GM21390 (cell line): ENCODE measurements around the gene AGK.
"Not testable (repeated sequence)": the region's sequence is repeated elsewhere in the genome, so short reads cannot be mapped to it uniquely, and the experiment has no call there.

ENCODE experiments used
- ATAC-seq: cut with Tn5 transposase; IDR thresholded peaks from one replicate; pipeline ENCODE4 v1.9.1; 2021; ENCODE audit not compliant: unreplicated experiment

Gene AGK

DNA sequence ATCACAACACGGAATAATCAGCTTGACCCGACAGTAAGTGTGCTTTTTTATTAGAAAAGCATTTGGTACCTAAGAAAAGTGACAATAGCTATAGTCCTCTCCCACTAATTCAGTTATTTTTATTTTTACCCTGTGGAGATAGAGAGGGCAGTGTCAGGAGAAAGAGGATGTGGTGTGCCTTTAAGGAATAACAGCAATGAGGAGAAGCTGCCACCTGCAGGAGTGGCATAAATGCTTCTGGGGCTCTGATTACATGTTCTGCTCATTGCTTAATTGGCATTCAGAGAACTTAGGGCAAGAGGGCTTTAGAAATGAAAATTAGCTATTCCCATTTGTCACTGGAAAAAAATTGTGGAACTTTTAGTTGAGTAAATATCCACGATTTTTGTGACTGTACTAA lies 90.7 kb downstream of the AGK start:
- ATAC-seq = no peak

GRCh38 chr7:141645188-141645587 lies 94.0 kb downstream of the AGK start:
- no peak for ATAC-seq

GRCh38 chr7:141646826-141647480 lies 95.7 kb downstream of the AGK start:
- ATAC-seq = no peak

DNA sequence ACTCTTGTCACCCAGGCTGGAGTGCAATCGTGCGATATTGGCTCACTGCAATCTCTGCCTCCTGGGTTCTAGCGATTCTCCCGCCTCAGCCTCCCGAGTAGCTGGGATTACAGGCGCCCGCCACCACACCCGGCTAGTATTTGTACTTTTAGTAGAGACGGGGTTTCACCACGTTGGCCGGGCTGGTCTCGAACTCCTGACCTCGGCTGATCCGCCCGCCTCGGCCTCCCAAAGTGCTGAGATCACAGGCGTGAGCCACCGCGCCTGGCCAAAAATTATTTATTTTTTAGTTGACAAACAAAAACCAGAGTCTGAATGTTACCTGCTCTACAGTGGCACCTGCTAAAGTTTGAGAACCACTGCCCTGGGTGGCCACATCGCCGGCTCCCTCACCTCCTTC lies 96.5 kb downstream of the AGK start:
- not testable (repeated sequence) for ATAC-seq

GRCh38 chr7:141648276-141649114 lies 97.3 kb downstream of the AGK start:
- ATAC-seq = no peak

- peak; percentile 52 for ATAC-seq
Measured at GRCh38 chr7:141649137-141649864, 98.1 kb downstream of the AGK start.

DNA sequence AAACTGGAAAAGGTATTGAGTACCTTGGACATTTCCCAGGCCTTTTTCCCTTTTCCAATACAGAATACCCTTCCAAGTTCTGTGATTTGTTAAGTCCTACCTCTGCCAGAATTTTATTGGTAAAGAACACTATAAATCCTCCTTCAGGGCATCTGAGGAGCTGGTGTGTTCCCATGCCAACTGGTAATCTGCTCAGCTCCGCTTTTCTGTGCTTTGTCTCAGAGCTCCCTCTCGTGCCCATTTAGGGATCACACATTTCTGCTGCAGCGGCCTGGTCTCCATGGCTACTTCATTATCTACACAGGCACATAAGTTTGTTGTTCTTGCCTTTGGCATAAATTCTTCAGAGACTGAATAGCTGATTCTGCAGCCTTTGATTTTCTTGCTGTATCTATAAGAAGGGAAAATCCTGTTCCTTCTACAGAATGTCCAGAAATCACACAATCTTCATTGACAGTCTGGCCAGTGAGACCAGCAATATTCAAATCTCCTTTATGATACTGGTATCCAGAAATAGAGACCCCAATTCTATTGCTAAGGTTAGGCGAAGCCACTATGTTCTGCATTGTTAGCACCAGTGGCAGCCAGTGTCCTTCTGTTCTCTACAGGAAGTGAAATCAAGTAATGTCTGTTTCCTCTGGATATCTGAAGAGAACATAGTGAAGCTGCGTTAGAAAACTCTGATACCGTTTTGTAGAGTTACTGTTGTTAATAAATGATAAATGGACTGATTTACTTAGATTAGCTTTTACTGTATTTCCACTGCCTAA lies 98.8 kb downstream of the AGK start:
- ATAC-seq = peak; percentile 57

- no peak for ATAC-seq
Measured at GRCh38 chr7:141651417-141651816, 100.2 kb downstream of the AGK start.

- ATAC-seq = no peak
Measured at GRCh38 chr7:141652691-141653090, 101.5 kb downstream of the AGK start.

GRCh38 chr7:141654551-141654950 lies 103.3 kb downstream of the AGK start:
- peak; percentile 82 for ATAC-seq

DNA sequence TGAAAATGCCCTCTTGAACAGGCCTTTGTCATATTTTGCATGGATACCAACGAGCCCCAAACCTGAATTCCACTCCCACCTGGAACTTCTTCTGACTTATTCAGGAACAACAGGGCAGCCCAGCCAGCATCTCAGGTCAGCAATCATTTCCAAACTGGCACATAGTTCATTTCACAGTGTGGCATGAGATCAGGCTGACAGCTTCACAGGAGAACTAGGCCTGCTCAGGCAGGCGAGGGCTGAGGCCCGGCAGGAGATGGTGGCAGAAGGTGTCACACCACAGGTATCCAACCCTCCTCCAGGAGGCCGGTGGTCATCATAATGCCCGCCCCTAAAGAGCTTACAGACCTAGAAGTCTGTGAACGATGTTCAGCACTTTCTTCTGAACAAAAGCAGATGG lies 108.3 kb downstream of the AGK start:
- ATAC-seq = no peak

GRCh38 chr7:141660259-141660658 lies 109.0 kb downstream of the AGK start:
- ATAC-seq = no peak

GRCh38 chr7:141663081-141663849 lies 112.1 kb downstream of the AGK start:
- no peak for ATAC-seq

DNA sequence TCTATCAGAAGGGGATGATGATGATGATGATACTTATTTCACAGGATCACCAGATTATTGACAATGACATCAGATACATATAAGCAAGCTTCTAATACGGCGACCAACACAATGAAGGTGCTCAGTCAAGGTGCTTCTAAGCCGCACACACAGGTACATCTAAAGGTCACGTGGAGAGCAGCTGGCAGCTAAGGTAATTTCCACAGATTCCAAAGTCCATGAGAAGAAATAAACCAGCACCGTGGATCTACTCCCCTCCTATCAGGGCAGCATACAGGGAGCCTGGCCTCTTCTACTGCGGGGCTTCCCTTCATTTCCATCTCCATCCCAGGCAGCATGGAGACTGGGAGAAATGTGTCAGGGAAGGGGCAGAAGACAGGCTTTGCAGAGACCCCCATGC lies 113.2 kb downstream of the AGK start:
- no peak for ATAC-seq

- ATAC-seq = no peak
Measured at GRCh38 chr7:141665208-141666035, 114.2 kb downstream of the AGK start.

- ATAC-seq = no peak
Measured at GRCh38 chr7:141666071-141666470, 114.9 kb downstream of the AGK start.

GRCh38 chr7:141668853-141669252 lies 117.6 kb downstream of the AGK start:
- no peak for ATAC-seq

- no peak for ATAC-seq
Measured at GRCh38 chr7:141671705-141672496, 120.7 kb downstream of the AGK start.

DNA sequence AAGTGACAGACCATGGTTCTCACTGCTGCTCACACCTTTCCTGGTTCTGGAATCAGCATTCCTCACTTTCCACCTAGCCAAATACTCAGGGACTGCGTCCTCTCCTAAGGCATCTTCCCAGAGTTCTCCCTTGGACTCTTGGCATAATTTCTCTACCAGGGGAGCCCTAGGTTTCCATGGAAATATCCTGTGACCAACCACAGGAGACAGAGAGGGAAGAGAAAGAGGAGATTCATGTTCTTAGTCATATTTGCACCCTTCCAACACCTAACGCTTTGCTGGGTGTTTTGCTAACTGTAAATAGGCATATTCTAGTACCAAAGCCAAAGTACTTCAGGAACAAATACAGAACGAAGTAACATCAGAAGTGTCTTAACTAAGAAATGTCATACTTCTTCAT lies 122.1 kb downstream of the AGK start:
- ATAC-seq = no peak
